Ishikawa (cell line): Measurements from ENCODE around the gene RPS6KA6.

ENCODE experiments used
- CEBPB ChIP-seq: IDR thresholded peaks from 2 replicates; pipeline ENCODE4 v1.6.1; 2012
- EGR1 ChIP-seq: IDR thresholded peaks from 2 replicates; pipeline ENCODE4 v1.6.1; 2012
- ZBTB7A ChIP-seq: IDR thresholded peaks from 2 replicates; pipeline ENCODE4 v1.6.1; 2012; ENCODE audit warnings: low read depth
- TF ChIP-seq, protein P1 (sequence below): IDR thresholded peaks from 2 replicates; pipeline ENCODE4 v1.6.1; 2012

DNA sequence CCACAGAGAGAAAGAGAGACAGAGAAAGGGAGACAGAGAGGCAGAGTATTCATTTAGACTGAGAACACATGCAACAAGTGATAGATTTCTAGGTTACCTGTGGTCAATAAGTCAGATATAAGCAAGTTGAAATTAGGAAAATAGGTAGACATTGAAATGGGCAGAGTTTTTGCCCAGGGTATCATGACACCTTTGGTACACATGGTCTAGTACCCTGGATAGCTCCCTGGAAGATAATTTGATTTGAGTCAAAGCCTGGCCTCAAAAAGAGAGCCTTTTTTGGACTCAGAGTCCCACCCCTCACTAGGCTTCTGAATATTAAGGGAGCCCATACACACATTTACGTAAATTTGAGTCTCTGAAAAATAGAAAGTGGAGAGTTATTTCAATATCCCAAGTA is 4.0 kb upstream of the RPS6KA6 start:
- TF ChIP-seq EGR1 = no peak
- TF ChIP-seq CEBPB = no peak
- no peak for TF ChIP-seq ZBTB7A
- TF ChIP-seq, protein P1, sequence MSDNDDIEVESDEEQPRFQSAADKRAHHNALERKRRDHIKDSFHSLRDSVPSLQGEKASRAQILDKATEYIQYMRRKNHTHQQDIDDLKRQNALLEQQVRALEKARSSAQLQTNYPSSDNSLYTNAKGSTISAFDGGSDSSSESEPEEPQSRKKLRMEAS = no peak
